ENCODE measurements around the gene STIMATE. TPM values are rescaled to one million over a fixed set of nuclear protein-coding genes. Genes with fewer than 3 reads are reported as not detected.

The STIMATE gene
- polyA plus RNA-seq, 1 donor = 7.5 TPM

- no peak for DNase-seq
Observed at GRCh38 chr3:52789746-52790040, 107.7 kb downstream of the STIMATE start.

DNA sequence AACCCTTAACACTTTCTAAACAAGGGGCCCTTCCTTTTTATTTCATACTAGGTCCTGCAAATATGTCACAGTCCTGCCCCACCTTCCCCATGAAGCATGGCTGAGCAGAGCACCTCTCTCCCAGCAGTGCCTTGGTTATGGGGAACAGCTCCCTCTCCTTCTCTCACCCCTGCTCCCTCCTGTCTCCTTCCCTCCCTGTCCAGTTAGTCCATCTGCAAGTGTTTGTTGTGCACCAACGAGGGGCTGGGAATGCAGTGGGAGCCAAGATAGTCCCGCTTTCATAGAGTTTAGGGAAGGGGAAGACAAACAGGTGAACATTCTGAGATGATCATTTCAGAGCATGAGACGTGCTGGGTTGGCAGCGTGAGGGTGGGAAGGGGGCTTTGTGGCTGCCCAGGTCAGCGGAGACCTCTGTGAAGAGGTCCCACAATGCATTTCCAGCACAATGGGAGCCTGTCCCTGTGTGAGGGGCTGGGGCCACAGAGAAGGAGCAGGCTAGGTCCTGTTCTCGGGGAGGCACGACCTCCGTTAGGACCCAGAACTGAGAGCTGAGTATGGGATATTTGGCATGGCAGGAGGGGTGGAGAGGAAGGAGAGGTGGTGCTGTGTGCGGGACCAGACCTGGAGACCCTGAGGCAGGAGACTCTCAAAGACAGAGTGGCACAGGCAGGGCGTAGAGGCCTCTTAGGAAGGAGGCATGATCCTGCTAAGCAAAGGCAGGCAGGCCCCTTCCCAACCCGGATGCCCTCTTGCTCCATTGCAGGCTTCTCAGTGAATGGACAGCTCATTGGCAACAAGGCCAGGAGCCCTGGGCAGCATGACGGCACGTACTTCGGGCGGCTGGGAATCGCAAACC lies 108.2 kb downstream of the STIMATE start:
- no peak for DNase-seq

- DNase-seq = no peak
Observed at GRCh38 chr3:52787672-52788625, 109.4 kb downstream of the STIMATE start.

DNA sequence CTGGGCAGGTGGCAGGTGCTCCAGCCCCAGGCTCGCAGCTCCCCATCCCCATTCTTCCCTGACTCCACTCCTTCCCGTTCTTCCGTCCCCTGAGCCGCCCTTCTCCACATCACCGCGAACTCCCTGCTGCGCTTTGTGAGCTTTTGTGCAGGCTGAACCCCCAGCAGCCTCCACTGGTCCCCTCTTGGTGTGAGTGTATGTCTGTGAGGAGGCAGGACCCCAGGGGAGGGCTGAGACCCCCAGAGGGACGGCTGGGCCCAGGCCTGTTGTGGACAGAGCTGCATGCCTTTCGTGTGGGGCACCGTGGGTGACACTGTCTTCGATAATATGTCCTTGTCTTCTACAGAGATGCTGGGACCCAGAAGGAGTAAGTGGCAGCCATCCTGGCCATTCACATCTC lies 110.1 kb downstream of the STIMATE start:
- DNase-seq = no peak

Other genes starting within 250 kb of the STIMATE start
- gene PBRM1, start 211.6 kb downstream of the STIMATE start, polyA plus RNA-seq (ENCODE audit: insufficient read length) = 52.6 TPM
- 72.9 TPM for gene GNL3, start 211.5 kb downstream of the STIMATE start, polyA plus RNA-seq (ENCODE audit: insufficient read length)
- gene GLT8D1, start 191.8 kb downstream of the STIMATE start, polyA plus RNA-seq (ENCODE audit: insufficient read length) = 54.8 TPM
- 79.2 TPM for gene SPCS1, start 191.4 kb downstream of the STIMATE start, polyA plus RNA-seq (ENCODE audit: insufficient read length)
- 11.0 TPM for gene NEK4, start 126.6 kb downstream of the STIMATE start, polyA plus RNA-seq (ENCODE audit: insufficient read length)
- 0.13 TPM for gene ITIH1, start 119.9 kb downstream of the STIMATE start, polyA plus RNA-seq (ENCODE audit: insufficient read length)
- 1.1 TPM for gene ITIH3, start 102.8 kb downstream of the STIMATE start, polyA plus RNA-seq (ENCODE audit: insufficient read length)
- 38.3 TPM for gene ITIH4, start 66.9 kb downstream of the STIMATE start, polyA plus RNA-seq (ENCODE audit: insufficient read length)
- 203 TPM for gene MUSTN1, start 62.5 kb downstream of the STIMATE start, polyA plus RNA-seq (ENCODE audit: insufficient read length)
- gene SFMBT1, start 148.5 kb upstream of the STIMATE start, polyA plus RNA-seq (ENCODE audit: insufficient read length) = 7.4 TPM
- gene RFT1, start 232.9 kb upstream of the STIMATE start, polyA plus RNA-seq (ENCODE audit: insufficient read length) = 10.7 TPM